ENCODE data around the gene AWAT2.

Gene AWAT2

DNA sequence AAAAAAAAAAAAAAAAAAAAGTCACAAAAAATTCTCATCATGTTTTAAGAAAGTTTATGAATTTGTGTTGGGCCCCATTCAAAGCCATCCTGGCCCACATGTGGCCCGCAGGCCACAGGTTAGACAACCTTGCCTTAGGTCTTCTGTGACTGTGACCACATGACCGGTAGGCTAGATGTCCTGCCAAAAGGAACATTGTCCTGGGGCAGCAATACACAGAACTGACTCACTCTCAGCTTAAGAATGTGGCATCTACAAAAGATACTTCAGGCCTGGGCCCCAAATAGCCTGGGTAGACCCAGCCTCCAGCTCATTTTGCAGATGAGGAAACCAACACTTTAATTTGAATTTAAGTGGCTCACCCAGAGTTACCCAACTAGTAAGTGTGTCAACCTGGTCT, 10.0 kb downstream of the AWAT2 start:
- TF ChIP-seq, protein P1, sequence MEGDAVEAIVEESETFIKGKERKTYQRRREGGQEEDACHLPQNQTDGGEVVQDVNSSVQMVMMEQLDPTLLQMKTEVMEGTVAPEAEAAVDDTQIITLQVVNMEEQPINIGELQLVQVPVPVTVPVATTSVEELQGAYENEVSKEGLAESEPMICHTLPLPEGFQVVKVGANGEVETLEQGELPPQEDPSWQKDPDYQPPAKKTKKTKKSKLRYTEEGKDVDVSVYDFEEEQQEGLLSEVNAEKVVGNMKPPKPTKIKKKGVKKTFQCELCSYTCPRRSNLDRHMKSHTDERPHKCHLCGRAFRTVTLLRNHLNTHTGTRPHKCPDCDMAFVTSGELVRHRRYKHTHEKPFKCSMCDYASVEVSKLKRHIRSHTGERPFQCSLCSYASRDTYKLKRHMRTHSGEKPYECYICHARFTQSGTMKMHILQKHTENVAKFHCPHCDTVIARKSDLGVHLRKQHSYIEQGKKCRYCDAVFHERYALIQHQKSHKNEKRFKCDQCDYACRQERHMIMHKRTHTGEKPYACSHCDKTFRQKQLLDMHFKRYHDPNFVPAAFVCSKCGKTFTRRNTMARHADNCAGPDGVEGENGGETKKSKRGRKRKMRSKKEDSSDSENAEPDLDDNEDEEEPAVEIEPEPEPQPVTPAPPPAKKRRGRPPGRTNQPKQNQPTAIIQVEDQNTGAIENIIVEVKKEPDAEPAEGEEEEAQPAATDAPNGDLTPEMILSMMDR (IDR thresholded peaks at IDR 0.05): no peak

DNA sequence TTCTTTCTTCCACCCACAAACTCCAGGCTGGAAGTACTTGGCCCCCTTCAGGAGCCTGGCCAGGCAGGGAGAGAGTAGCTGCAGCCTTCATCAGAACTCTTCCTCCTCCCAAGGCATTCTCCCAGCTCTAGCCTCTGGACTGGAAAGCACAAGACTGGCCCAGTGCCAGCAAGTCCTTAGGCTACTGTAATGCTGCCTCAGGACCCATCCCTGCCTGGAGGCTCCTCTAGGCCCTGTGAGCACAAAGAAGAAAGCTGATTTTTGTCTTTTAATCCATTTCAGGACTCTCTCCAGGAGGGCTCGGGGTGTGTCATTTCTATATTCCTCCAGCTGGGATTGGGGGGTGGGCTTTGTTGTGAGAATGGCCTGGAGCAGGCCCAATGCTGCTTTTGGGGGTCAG, 10.8 kb downstream of the AWAT2 start:
- TF ChIP-seq, protein P1 (IDR thresholded peaks at IDR 0.05): no peak

DNA sequence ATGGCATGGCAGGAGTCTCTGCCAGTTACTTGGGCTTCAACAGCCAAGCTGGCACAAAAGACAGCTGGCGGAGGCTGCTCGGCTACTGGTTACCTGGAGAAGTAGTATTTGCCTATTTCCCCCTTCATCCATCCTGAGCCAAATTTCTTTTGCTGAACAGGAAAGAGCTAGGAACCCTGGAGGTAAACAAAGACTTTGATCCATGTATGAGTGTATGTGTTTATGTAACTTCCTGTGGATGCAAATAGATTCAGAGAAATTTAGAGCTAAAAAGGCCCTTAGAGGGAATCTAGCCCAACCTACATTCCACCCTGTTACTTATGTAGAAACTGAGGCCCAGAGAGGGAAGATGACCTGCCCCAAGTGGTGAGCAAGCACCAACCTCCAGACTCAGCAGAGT, 11.2 kb downstream of the AWAT2 start:
- TF ChIP-seq, protein P1 (IDR thresholded peaks at IDR 0.05): no peak

DNA sequence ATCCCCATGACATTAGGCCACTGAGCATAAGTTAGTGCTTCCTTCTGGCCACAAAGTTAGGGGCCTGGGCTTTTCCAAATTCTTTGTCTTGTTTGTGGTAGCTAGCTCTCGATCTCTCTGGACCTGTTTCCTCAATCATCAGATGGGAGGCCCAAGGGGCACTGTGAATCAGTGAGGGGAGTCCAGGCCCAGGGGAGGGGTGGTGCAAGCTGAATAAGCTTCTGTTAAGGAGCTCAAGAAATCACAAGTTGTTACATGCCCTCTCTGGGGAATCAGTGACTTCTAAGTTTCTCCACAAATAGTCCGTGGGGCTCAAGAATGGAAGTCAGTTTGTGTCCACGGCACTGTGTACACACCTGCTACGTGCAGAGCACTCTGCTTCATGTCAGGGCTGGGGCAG, 15.1 kb downstream of the AWAT2 start:
- TF ChIP-seq, protein P1 (IDR thresholded peaks at IDR 0.05): no peak

DNA sequence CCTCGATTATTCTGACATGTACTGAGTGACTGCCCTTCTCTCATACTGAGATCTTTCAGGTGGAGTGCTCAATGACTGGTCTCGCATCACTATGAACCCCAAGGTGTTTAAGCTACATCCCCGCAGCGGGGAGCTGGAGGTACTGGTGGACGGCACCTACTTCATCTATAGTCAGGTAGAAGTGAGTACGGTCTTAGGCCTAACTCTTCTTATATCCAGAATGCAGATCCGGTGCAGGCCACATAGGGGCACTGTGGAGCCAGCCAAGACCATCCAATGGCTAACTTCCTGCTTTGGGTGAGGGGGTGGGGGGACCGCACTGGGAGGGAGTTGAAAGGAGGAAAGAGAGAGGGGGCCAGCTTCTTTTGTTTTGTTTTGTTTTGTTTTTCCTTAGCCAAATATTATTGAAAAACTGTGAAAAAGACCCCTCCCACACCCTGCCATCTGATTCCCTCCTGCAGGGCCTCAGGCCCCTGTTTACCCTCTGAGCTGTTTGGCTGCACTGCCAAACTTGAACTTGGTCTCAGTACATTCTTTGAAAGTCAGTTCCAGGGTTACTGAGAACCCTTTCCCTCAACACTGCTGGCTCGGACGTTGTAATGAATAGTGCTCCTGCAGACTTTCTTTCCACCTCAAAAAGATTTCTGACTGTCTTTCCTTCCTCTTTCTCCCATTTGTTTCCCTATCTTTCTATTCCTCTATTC, 16.2 kb downstream of the AWAT2 start:
- TF ChIP-seq, protein P1 (IDR thresholded peaks at IDR 0.05): peak; percentile 60

DNA sequence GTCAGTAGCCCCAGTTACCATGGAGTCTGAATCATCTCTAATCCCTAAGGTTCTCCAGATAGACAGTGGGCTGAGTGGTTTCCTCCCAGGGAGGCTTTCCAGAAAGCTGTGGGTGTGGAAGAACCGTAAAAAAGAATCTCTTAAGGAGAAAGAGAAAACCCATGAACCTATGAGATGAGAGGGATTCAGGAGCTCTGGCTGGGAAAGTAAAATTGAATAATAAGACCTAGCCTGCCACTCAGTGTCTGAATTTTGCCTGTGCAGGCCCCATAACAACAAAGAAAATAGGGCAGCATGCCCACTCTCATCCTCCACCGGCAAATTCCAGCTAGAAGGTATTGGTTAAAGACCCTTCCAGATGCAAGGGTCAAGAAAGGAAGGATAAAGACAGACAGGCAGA, 16.9 kb downstream of the AWAT2 start:
- TF ChIP-seq, protein P1 (IDR thresholded peaks at IDR 0.05): no peak

DNA sequence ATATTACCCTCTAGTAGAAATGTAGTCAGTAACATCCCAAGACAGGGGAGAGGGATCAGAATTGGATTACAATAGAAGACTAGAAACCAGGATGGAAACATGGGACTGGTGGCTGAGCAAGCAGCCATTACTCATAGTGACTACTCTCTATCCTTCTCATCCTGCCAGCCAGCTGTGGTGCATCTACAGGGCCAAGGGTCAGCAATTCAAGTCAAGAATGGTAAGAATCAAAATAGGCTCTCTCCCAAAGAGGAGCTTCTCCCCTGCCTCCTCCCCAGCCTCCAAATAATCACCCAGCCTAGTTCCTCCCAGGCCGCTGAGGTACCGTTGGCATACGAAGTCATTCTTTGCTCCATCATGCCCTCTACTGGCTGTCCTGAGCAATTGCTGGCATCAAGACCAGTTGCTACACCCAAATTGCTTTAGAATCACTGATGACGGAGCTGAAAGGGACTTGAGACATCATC, 19.4 kb downstream of the AWAT2 start:
- TF ChIP-seq, protein P1 (IDR thresholded peaks at IDR 0.05): peak; percentile 68

DNA sequence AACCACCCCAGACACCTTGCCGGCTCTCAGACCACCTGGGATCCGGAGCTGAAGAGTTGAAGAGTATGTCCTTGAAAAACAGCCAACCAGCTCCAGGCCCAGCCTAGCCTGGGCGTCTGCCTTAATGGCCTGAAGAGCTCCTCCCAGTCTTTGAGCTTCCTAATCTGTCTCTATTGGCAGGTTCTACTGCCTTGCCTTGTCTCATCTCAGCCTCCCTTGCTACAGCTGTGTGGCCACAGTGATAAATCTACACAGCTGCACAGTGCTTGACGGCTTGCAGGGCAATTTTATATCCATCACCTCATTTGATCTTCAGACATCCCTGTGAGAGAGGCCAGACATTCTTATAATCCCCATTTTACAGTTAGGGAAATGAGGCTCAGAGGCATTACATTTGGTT, 19.9 kb downstream of the AWAT2 start:
- TF ChIP-seq, protein P1 (IDR thresholded peaks at IDR 0.05): no peak

All from LNCAP (cell line).